COLO668 (cell line): ENCODE data around the gene ADAM11.
"Not testable (repeated sequence)": the region's sequence is repeated elsewhere in the genome, so short reads cannot be mapped to it uniquely, and the experiment has no call there.

Experiments
- DNase-seq: peaks from one replicate; lab custom pipeline; 2025; ENCODE audit not compliant: unreplicated experiment; lab: John Stamatoyannopoulos, UW

Gene ADAM11, protein sequence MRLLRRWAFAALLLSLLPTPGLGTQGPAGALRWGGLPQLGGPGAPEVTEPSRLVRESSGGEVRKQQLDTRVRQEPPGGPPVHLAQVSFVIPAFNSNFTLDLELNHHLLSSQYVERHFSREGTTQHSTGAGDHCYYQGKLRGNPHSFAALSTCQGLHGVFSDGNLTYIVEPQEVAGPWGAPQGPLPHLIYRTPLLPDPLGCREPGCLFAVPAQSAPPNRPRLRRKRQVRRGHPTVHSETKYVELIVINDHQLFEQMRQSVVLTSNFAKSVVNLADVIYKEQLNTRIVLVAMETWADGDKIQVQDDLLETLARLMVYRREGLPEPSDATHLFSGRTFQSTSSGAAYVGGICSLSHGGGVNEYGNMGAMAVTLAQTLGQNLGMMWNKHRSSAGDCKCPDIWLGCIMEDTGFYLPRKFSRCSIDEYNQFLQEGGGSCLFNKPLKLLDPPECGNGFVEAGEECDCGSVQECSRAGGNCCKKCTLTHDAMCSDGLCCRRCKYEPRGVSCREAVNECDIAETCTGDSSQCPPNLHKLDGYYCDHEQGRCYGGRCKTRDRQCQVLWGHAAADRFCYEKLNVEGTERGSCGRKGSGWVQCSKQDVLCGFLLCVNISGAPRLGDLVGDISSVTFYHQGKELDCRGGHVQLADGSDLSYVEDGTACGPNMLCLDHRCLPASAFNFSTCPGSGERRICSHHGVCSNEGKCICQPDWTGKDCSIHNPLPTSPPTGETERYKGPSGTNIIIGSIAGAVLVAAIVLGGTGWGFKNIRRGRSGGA

DNA sequence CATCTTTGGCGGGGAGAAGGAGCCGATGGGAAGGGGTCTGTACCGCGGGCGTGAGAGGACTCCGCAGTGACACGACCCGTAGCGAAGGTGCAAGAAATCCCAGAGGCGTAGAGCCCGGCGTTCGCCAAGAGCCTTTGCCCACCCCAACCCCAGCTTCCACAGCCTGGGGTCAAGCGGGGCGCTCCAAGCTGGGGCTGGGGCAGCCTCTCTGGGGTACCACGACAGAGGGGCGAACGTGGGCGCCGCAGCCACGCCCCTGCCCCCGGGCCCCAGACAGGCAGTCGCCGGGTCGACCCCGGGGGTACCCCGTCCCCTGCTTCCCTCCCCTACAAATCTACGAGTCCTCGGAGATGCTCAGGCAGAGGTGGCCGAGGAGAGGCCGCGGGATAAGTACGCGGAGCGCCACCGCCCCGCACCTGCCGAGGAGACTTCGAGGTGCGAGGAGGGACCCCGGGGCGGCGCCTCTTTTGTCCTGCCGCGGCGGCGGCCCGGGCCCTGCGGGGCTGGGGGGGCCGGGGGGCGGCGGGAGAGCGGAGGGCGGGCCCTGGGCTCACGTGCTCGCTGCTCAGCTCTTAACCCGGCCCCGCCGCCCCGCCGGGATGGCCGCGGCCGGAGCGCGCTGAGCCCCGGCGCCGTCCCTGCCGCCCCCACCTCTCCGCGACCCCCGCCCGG lies at the start of gene ADAM11:
TSS of gene ADAM11 (plus strand) at position 575 of the 672 bp plus-strand sequence. CDS start 212 bp downstream, outside the sequence.
- no peak for DNase-seq

DNA sequence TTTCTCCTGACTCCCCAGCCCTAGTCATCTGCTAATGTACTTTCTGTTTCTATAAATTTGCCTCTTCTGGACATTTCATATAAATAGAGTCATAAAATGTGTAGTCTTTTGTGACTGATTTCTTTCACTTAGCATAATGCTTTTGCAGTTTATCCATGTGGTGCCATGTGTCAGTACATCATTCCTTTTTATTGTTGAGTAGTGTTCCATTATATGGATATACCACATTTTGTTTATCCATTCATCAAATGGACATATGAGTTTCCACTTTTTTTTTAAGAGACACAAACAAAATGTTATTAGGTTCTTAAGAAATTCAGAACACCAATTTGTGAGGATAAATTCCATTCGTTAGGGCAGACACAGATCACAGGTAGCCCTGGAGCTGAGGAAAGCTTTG lies 39.3 kb upstream of the ADAM11 start:
- no peak for DNase-seq

DNA sequence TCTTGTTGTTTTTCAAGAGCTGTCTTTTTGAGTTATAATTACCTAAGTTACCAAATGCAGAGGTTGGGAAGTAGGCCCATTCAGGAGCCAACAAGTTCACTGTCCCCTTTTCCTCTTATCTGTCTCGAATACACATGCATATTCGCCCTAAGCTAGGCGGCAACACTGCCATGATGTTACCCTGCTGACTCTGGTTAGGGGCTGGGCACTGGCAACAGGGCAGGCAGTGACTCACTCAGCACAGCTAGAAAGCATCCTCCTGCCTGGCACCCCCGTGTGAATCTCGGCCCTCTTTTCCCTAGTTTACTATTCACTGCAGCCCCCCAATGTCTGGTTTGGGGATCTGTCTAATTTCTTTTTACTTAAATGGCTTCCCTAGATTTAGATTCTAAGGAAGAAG lies 36.5 kb upstream of the ADAM11 start:
- no peak for DNase-seq

DNA sequence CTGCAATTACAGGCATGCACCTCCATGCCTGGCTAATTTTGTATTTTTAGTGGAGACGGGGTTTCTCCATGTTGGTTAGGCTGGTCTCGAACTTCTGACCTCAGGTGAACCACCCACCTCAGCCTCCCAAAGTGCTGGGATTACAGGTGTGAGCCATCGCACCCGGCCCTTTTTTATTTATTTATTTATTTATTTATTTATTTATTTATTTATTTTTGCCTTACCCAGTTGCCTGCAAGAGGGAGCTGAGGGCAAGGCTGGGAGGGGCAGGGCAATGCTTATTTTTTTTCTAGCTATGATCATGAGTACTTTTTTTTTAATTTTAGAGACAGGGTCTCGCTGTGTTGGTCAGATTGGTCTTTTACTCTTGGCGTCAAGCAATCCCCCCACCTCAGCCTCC lies 32.7 kb upstream of the ADAM11 start:
- not testable (repeated sequence) for DNase-seq

DNA sequence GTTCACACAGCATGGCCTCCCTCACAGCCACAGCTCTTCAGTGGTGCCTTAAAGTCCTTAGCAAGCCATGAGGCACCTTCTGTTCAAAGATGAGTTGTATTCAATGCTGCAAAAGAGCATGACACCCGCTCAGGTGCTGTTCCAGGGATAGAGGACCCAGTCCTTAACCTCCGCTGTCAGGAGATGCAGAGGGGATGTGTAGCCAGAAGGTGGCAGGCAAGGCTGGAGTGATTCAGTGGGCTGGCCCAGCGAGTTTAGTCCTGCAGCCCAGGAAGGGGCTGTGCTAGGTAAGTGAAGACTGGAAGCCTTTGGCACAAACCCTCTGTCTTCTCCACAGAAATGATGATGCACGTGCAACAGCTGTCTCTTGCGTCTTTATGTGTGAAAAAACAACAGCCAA lies 25.0 kb upstream of the ADAM11 start:
- DNase-seq: no peak

DNA sequence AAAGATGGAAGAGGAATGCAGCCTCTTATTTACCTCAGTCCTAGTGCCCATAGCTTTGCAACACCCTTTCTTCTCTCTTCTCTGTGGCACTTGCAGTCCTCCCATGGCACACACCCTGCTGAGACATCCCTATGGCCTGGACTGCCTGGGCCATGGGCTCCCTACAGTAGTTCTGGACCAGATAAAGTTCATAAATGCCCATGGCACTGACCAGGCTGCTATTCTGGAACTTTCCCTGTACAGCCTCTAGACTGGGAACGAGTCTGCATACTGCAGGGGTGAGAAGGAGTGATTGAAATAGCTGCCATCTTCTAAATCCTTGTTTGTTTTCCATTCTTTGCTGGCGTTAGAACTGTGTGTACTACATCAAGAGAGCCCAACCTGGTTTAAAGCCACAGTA lies 24.5 kb upstream of the ADAM11 start:
- DNase-seq: no peak

DNA sequence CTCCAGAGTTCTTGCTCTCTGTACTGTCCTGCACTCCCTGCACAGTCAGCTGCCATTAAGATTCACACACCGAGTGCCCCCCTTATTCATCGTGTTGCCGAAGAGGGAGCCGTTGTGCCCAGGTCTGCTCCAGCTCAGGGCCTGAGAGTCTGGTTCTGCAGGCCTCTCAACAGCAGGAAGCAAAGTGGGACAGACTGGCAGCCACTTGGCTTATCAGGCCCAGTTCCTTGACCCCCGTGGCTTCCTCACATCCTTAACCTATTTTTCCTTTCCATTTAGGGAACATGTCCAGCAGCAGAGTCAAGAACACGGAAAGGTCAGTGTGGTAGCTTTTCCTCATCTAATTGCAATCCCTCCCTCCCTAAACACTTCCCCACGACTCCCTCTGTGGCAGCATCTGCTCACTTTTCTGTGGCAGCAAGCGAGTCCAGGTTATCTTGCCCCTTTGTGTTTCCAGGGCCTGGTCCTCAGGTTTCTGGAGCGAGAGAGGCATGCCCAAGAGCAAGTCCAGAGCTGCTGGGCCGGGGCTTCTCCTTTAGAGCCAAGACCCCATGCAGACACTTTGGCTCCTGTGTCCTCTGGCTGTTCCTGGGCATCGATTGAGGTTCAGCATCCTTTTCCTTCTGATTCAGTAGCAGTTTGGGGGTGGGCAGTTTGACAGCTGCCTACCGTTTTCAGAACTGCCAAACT lies 22.1 kb upstream of the ADAM11 start:
- no peak for DNase-seq

DNA sequence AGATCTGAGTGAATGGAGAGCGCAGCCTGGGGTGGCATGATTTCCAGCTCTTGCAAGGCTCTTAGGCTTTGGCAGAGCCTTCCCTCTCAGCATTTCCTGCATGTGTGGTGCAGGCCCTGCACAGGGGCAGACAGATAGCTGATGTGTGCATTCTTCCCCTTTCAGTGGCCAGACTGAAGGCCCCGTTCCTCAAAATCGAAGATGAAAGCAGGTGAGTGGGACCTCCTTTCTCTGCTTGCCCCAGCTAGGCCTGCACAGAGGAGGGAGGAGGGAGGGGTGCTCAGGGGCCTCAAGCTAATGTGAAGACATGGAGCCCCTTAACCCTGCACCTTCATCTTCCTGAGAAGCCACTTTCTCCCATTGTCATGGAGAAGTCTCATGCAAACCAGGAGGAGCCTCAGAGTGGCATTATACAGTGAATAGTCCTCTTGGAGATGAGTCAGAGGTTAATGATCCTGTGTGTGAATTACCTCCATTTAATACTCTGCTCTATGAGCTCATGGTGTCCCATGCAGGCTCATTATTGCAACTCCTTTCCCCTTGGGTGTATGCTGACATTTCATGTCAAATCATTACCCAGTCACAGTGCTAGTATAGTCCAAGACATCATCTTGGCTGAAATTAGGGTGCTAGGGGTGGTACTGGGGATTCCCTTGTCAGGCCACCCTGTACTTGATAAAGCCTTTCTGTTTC lies 20.4 kb upstream of the ADAM11 start:
- DNase-seq: no peak

DNA sequence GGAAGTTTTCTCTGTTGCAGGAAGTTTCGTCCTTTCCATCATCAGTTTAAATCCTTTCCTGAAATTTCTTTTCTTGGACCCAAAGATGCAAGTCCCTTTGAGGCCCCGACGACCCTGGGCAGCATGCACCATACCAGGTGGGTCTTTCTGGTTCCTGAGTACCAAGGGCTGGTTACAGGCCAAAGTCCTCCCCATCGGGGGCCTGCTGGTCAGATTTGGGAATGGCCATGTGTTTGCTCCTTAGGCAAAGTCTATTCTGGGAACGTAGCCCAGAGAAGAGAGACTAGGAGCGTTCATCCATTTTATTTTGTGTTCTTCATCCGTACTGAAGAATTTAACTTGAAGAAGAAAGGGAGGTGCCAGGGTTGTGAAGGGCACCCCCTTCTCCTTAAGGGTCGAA lies 17.5 kb upstream of the ADAM11 start:
- no peak for DNase-seq

DNA sequence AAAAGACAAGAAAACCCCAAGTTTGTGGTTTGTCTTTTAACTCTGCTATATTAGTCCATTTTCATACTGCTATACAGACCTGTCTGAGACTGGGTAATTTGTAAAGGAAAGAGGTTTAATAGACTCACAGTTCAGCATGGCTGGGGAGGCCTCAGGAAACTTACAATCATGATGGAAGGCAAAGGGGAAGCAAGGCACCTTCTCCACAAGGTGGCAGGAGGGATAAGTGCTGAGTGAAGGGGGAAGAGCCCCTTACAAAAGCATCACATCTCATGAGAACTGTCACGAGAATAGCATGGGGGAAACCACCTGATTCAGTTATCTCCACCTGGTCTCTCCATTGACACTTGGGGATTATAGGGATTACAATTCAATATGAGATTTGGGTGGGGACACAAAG lies 13.5 kb upstream of the ADAM11 start:
- no peak for DNase-seq

DNA sequence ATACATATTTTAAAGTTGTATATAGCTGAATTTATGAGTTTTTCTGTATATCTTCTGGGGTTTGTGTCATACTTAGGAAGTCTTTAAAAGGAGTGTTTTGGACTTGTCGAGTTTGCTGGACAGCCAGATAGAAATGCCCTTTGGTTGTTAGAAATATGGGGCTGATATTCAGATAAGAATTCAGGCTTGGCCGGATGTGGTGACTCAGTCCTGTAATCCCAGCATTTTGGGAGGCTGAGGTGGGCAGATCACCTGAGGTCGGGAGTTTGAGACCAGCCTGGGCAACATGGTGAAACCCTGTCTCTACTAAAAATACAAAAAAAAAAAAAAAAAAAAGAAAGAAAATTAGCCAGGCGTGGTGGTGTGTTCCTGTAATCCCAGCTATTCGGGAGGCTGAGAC lies 13.1 kb upstream of the ADAM11 start:
- not testable (repeated sequence) for DNase-seq

DNA sequence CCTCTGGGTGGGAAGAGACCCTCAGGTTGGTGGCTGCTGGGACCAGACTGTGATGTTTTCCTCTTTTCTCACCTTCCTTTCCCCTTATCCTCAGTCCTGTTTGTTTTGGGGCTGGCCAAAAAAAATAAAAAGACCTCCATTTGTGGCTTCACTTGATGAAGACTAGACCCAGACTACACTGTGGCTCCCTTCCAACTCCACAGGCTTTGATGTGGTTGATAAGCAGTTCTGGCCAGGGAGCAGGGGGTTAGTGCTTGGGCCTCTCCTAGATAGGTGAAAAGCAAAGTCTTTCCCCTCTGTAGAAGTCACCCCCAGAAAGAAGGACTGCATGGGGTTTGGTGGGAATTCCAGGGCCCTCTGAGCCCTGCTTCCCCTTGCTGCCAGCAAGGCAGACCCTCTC lies 11.2 kb upstream of the ADAM11 start:
- no peak for DNase-seq

DNA sequence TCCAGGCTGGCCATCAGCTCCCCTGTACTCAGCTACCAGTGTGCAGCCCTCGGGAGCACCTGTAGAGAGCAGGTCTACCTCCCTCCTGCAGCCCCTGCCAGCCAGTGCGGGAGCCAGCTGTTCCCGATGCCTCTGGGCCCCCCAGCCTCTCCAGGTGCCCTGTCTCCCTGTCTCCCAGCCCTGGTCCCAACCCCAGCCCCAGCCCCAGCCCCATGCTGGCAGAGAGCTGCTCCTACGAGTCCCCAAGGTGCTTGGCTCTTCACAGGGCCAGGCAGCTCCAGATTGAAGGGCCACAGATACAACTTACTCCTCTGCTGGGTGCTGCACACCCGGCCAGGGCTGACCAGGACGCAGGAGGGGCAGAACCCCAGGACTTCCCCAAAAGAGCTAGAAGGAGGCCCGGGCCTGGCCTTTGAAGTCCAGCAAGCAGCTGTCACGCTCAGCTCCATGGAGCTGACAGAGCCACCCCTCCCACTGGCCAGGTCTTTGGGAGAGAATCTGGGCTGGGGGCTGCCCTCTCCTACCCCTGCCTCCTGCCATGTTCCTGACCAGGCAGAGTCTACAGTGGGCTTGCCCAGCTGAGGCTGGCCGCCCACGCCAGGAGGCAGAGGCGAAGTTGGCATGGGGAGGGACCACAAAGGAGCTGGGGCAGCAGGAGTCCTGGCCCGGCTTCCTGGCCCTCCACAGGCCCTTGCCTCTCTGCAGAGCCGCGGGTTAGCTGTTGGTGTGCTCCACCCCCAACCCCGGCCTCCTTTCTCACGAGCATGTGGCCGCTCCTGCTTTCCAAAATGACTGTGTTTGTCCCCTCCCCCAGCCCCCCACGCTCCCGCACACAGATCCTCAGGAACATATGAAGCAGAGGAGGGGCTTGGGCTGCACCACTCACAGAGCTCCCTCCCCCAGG lies 9.5 kb upstream of the ADAM11 start:
- no peak for DNase-seq

DNA sequence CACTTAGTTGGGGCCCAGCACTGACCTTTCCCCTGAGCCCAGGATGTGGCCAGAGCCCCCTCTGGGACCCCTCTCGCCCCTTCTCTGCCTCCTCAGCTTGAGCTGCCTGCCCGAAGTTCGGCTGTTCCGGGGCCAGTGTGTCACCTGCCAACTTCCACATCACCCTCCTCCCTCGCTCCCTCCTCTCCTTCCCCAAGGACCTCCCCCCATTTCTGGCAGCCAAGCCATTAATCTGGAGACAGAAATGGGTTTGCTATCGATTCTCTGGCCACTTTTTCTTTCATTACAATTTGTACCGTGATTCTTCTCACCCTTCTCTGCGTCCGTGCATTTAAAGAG lies 8.8 kb upstream of the ADAM11 start:
- DNase-seq: no peak

DNA sequence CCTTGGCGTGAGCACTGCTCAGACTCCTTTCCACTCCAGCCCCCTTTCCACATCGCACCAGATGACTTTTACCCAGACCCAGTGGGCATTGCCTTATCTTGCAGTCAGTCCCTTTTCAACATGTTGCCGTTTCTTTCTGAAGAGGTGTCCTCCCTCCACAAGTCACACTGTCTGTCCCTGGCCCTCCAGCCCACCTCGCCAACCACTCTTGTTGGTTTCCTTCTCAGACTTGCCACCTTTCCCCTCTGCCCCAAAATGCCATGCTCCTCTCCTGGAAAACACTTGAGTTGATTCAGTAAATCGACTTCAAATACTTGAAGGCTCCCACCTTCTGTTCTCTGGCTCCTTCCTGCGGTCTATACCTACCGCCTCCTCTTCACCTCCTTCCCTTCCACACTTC lies 7.5 kb upstream of the ADAM11 start:
- no peak for DNase-seq

DNA sequence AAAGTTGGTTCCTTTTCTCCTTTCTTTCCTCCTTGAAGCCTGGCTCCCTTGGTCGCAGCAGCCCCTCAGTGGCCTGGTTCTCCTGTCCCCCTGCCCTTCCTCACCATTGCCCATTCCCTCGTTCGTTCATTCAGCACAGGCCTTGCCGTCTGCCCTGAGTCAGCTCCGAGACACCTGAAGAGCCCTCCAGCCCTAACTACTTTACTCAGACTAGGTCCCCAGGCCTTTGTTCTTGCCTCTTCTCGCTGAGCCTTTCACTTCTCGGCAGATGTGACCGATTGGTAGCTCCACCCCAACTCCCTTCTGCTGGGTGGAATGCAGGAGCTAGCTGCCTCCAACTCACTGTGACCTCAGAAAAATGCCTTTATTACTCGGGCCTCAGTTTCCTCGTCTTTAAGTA lies 7.0 kb upstream of the ADAM11 start:
- DNase-seq: no peak

DNA sequence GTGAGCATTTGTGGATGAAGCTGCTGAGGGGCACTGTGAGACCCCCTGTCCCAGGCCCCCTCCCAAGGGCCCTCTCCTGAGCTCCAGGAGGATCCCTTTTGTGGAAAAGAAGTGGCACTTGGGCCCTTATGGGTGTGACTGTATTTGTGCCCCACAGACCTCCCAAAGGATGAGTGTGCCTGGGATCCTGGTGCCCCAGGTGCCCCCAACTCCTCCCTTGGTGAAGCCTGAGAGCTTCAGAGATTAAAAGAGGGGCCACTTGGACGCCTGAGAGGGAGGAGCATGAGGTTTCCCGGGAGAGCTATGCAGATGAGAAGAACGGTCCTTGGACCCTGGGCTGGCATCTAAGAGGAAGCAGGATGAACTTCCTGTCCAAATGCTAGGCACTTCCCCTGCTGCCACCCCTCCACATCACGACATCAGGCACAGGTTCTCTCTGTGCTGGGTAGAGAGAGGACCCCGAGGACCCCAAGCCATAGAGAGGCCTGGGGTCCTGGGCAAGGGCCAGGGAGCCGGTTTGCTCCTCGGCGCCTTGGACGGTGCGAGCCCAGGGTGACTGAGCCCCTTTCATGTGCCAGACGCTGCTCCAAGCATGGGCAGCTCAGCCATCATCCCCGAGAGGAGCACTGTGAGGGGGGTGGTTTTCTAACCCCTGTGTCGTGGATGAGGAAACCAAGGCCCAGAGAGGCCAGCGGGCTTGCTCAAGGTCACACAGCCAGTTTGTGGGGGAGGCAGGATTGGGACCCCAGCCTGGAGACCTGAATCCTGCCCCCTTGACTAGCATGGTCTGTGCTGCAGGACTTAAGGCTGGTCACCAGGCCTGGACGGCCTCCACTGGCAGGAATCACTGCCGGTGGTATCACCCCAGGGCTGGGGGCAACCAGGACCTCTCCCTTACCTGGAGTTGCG lies 5.6 kb upstream of the ADAM11 start:
- DNase-seq: no peak

DNA sequence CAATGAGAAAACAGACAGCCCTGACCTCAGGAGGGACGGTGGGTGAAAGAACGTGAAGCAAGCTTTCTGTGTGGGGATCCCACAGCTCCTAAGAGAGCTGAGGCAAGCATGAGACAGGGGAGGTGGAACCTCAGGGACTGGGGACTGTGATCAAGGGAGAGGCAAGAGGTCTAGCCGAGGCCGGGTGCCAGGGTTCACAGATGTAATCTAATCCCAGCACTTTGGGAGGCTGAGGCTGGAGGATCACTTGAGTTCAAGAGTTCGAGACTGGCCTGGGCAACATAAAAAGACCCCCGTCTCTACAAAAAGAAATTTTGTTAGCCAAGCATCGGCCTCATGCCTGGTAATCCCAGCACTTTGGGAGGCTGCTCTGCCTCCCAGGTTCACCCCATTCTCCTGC lies 4.5 kb upstream of the ADAM11 start:
- DNase-seq: no peak

DNA sequence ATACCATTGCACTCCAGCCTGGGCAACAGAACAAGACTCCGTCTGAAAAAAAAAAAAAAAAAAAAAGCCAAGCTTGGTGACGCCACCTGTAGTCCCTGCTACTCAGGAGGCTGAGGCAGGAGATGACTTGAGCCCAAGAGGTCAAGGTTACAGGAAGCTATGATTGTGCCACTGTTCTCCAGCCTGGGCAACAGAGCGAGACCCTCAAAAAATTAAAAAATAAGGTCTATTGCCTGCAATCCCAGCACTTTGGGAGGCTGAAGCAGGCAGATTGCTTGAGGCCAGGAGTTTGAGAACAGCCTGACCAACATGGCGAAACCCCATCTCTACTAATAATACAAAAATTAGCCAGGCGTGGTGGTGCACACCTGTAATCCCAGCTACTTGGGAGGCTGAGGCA lies 3.6 kb upstream of the ADAM11 start:
- not testable (repeated sequence) for DNase-seq
